ENCODE data around the gene ANKS4B.

The ANKS4B gene

DNA sequence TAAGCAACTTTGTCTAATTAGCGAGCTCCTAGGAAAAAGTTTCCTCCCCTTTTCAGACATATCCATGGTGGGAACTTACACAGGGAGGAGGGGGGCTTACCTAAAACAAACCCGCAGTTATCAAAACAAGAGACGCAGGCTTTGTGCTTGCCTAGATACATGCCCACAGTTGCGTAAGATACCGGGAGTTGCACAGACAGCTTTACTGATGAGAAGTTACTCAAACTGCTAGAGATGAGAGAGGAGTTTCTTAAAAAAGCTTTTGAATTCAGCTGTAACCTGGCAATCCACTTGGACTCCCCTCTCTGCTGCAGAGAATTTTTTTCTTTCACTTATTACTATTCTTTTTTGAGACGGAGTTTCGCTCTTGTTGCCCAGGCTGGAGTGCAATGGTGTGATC is 15.3 kb upstream of the ANKS4B start:
- TF ChIP-seq, protein P1, sequence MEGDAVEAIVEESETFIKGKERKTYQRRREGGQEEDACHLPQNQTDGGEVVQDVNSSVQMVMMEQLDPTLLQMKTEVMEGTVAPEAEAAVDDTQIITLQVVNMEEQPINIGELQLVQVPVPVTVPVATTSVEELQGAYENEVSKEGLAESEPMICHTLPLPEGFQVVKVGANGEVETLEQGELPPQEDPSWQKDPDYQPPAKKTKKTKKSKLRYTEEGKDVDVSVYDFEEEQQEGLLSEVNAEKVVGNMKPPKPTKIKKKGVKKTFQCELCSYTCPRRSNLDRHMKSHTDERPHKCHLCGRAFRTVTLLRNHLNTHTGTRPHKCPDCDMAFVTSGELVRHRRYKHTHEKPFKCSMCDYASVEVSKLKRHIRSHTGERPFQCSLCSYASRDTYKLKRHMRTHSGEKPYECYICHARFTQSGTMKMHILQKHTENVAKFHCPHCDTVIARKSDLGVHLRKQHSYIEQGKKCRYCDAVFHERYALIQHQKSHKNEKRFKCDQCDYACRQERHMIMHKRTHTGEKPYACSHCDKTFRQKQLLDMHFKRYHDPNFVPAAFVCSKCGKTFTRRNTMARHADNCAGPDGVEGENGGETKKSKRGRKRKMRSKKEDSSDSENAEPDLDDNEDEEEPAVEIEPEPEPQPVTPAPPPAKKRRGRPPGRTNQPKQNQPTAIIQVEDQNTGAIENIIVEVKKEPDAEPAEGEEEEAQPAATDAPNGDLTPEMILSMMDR (IDR thresholded peaks at IDR 0.05; ENCODE audit: borderline replicate concordance, insufficient read depth, low read depth, low read length): no peak
- no peak overlapping the region for H3K4me3 ChIP-seq (ENCODE audit: low read depth, low read length)

DNA sequence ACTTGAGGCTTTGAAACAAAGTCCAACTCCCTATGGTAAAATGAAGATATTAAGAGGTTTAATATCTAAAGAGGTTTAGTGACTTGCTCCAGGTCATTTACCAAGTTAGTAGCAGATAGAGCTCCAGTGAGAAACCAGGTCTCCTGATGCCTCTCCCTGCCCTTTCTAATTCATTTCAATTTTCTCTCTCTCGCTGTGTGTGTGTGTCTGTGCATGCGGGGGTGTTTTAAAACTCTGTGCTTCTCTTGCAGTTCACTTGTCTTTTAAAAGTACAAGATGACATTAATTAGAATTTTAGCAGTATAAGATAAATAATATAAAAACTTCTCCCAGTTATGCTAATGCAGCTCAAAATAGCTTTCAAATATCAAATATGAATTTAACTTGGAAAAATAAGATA is 13.9 kb upstream of the ANKS4B start:
- no peak overlapping the region for H3K4me3 ChIP-seq (ENCODE audit: low read depth, low read length)
- TF ChIP-seq, protein P1 (IDR thresholded peaks at IDR 0.05; ENCODE audit: borderline replicate concordance, insufficient read depth, low read depth, low read length): no peak

DNA sequence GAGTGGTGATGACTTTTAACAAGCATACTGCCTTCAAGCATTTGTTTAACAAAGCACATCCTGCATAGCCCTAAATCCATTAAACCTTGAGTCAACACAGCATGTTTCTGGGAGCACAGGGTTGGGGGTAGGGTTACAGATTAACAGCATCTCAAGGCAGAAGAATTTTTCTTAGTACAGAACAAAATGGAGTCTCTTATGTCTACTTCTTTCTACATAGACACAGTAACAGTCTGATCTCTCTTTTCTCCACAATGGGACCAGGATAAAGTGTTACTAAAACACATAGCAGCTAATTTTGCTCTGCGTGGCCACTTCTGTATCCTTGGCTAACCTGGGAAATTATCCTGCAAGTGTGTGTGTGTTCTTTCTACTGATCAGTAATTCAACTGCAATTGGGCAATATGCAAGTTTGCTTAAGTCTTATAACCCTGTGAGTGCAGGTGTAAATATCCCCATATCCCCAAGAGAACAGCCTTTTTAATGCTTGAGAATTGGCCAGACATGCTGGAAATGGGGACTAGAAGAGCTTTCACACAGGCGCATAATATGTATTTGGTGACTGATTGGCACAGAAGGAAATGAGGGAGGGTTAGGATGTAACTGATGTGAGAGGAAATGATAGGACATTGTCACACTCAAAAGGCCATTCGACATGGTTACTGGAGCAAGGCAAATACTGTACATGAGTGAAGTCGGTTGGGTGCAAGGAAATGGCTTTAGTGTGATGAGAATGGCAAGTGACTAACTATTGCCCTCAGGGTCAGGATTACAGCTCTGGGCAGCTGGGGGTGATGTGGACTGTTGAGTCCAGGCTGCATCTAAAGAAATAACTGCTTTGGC is 10.8 kb upstream of the ANKS4B start:
- H3K4me3 ChIP-seq (ENCODE audit: low read depth, low read length): no peak overlapping the region
- TF ChIP-seq, protein P1 (IDR thresholded peaks at IDR 0.05; ENCODE audit: borderline replicate concordance, insufficient read depth, low read depth, low read length): no peak

DNA sequence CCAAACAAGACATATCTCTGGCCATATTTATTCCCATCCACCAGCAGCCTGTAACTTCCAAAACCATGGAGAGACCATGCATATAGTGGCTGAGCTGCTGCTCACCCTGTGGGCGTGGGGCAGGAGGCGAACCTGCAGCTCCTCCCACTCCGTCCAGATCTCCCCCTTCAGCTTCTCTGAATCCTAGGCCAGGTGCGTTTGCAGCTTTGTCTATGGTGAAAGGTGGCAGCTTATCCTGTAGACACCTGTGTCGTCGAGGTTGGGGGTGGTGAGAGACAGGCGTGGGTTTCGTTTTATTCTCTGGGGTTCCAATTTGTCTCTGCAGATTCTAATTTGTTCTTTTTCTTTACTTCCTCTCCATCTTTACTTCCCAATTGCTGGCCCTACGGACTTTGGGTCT is 9.7 kb upstream of the ANKS4B start:
- H3K4me3 ChIP-seq (ENCODE audit: low read depth, low read length): no peak overlapping the region
- TF ChIP-seq, protein P1 (IDR thresholded peaks at IDR 0.05; ENCODE audit: borderline replicate concordance, insufficient read depth, low read depth, low read length): no peak

DNA sequence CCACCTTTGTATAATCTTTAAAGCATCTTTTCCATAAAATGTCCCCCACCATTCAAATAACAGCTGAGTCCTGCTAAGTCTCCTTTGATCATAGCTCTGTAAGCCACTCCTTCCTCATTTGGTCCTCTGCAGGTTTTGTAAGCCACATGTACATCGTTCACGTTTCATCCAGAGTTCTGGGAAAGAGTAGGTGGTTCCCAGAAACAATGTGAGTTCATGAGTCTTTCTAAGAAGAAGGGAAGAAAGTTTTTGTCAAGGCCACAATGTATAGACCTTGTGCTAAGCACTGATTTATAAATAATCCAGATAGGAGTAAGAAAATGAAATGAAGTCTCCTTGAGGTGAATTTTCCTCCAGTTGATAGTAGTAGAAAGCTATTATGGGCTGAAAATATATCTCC is 8.7 kb upstream of the ANKS4B start:
- TF ChIP-seq, protein P1 (IDR thresholded peaks at IDR 0.05; ENCODE audit: borderline replicate concordance, insufficient read depth, low read depth, low read length): no peak
- H3K4me3 ChIP-seq (ENCODE audit: low read depth, low read length): no peak overlapping the region

DNA sequence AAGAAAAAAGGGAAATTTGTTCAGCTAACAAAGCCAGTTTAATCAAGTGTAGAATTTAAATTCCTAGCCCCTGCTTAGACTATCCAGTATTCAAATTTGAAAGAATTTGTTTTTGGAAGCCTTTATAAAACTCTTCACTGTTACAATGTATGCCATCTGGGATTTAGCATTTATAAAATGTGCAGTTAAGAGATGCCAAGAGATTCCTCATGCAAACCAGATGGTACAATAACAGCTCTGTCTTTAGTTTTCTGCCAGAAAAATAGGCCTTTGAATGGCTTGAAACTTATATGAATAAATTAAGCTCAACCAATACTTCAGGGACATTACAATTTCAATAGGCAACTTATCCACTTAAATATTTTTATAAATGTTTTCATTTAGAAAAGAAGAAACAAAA is 6.8 kb upstream of the ANKS4B start:
- H3K4me3 ChIP-seq (ENCODE audit: low read depth, low read length): no peak overlapping the region
- TF ChIP-seq, protein P1 (IDR thresholded peaks at IDR 0.05; ENCODE audit: borderline replicate concordance, insufficient read depth, low read depth, low read length): no peak

DNA sequence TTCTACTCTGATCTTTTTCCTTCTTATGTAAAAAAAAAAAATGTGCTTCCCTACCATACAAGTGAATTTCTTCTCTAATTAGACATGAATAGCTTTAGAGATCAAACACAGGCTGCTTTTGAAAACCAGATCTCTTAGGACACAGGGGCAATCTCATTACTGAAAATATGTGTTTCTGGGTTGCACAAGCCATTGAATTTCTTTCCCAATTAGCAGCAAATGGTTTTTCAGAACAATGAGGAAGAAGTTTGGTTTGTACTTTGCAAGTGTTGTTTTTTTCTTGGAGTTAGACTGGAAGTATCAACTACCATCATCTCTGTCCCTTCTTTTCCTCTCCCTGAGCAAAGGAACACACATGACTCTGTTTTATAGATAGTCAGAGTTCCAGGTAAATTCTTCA is 5.6 kb upstream of the ANKS4B start:
- TF ChIP-seq, protein P1 (IDR thresholded peaks at IDR 0.05; ENCODE audit: borderline replicate concordance, insufficient read depth, low read depth, low read length): no peak
- H3K4me3 ChIP-seq (ENCODE audit: low read depth, low read length): no peak overlapping the region
